Neural progenitor cell (in vitro differentiated cells): ENCODE results near the gene PRODH2.

ENCODE experiments used
- CTCF ChIP-seq: fragments of 200-600 bp; sonication (generic); IDR thresholded peaks from 2 replicates; pipeline ENCODE4 v1.5.1; 2017; ENCODE audit warnings: antibody characterized with exemption, mild to moderate bottlenecking
- EZH2 ChIP-seq: fragments of 200-600 bp; sonication (generic); IDR thresholded peaks from 2 replicates; pipeline ENCODE4 v1.6.1; 2017; ENCODE audit warnings: antibody characterized with exemption, mild to moderate bottlenecking, moderate library complexity

GRCh38 chr19:35816262-35816661 is 3.6 kb upstream of the PRODH2 start:
- no peak for TF ChIP-seq CTCF
- TF ChIP-seq EZH2: no peak
